ENCODE data around the gene FLII. TPM values are rescaled to one million over a fixed set of nuclear protein-coding genes. Genes with fewer than 3 reads are reported as not detected.
A peak's percentile ranks its signal among the peaks of the same experiment; 100 is the strongest.

Gene FLII
- polyA plus RNA-seq, 1 experiment, result 192 TPM

DNA sequence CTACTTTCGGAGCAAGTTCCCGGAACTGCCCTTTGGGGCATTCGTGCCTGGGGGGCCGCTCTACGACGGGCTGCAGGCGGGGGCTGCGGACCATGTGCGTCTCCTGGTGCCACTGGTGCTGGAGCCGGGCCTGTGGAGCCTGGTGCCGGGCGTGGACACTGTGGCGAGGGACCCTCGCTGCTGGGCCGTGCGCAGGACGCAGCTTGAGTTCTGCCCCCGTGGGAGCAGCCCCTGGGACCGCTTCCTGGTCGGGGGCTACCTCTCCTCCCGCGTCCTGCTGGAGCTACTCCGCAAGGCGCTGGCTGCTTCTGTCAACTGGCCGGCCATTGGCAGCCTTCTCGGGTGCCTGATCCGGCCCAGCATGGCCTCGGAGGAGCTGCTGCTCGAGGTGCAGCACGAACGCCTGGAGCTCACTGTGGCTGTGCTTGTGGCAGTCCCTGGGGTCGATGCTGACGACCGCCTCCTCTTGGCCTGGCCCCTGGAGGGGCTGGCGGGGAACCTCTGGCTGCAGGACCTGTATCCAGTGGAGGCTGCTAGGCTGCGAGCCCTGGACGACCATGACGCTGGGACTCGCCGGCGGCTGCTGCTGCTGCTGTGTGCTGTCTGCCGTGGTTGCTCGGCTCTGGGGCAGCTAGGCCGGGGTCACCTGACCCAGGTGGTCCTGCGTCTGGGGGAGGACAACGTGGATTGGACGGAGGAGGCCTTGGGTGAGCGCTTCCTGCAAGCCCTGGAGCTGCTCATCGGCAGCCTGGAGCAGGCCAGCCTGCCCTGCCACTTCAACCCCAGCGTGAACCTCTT is 5.5 kb upstream of the FLII start:
- CTCF ChIA-PET, result no interaction called here
- Histone ChIP-seq H3K27ac (ENCODE audit: low read depth, low read length) (no peak overlapping the region), H3K4me3 (ENCODE audit: low read depth, low read length) (no peak overlapping the region), H3K27me3 (ENCODE audit: control insufficient read depth, insufficient read depth, low read length) (no peaks in the 10 kb centered on the region), H3K9me3 (ENCODE audit: control insufficient read depth, insufficient read depth, low read length) (no peaks in the 10 kb centered on the region; the same call in 1 of the 2 replicates)
- POLR2A ChIA-PET, result no interaction called here
- no peak for DNase-seq (ENCODE audit: low read depth, low spot score)
- TF ChIP-seq, protein P1, sequence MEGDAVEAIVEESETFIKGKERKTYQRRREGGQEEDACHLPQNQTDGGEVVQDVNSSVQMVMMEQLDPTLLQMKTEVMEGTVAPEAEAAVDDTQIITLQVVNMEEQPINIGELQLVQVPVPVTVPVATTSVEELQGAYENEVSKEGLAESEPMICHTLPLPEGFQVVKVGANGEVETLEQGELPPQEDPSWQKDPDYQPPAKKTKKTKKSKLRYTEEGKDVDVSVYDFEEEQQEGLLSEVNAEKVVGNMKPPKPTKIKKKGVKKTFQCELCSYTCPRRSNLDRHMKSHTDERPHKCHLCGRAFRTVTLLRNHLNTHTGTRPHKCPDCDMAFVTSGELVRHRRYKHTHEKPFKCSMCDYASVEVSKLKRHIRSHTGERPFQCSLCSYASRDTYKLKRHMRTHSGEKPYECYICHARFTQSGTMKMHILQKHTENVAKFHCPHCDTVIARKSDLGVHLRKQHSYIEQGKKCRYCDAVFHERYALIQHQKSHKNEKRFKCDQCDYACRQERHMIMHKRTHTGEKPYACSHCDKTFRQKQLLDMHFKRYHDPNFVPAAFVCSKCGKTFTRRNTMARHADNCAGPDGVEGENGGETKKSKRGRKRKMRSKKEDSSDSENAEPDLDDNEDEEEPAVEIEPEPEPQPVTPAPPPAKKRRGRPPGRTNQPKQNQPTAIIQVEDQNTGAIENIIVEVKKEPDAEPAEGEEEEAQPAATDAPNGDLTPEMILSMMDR (IDR thresholded peaks at IDR 0.05; ENCODE audit: low read depth, low read length), result no peak

DNA sequence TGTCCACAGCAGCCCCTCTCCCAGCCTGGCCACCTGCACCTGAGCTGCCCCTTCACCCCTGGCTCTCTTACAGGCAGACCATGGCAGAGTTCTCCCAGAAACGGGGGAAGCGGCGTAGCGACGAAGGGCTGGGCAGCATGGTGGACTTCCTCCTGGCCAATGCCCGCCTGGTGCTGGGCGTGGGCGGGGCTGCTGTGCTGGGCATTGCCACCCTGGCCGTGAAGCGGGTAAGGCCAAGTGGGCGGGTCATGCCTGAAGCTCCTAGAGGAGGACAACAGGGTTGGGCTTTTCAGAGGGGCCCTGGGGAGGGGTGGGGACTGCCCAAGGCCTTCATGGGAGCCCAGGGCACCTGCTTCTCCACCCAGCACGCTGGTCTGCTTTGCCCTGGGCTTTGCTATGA is 4.1 kb upstream of the FLII start:
- Histone ChIP-seq H3K4me3 (ENCODE audit: low read depth, low read length) (no peak overlapping the region), H3K27me3 (ENCODE audit: control insufficient read depth, insufficient read depth, low read length) (no peaks in the 10 kb centered on the region), H3K27ac (ENCODE audit: low read depth, low read length) (no peak overlapping the region), H3K9me3 (ENCODE audit: control insufficient read depth, insufficient read depth, low read length) (no peaks in the 10 kb centered on the region; the same call in 1 of the 2 replicates)
- ChIA-PET POLR2A (no interaction called here), CTCF (no interaction called here)
- TF ChIP-seq, protein P1 (IDR thresholded peaks at IDR 0.05; ENCODE audit: low read depth, low read length), result no peak
- DNase-seq (ENCODE audit: low read depth, low spot score), result no peak

DNA sequence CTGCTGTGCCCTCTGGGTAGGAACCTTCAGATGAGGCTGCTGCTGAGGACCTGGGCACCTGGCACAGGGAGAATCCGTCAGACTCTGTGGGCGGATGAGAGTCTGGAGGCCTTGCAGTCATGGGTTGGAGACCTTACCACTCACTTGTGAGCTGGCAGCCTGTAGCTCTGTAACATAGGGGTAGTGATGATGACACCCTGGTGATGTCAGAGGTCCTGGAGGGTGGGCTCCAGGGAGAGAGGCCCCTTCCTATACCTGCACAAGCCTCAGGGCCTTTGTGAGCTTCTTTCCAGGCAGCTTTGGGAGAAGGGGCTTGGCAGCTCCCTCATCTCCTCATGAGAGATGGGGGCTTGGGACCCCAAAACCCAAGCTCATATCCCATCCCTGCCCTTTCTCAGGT is 3.6 kb upstream of the FLII start:
- TF ChIP-seq, protein P1 (IDR thresholded peaks at IDR 0.05; ENCODE audit: low read depth, low read length), result no peak
- no peaks in the 10 kb centered on the region for H3K27me3 ChIP-seq (ENCODE audit: control insufficient read depth, insufficient read depth, low read length)
- no peaks in the 10 kb centered on the region; the same call in 1 of the 2 replicates for H3K9me3 ChIP-seq (ENCODE audit: control insufficient read depth, insufficient read depth, low read length)
- DNase-seq (ENCODE audit: low read depth, low spot score), result no peak
- POLR2A ChIA-PET, result no interaction called here
- CTCF ChIA-PET, result no interaction called here
- H3K4me3 ChIP-seq (ENCODE audit: low read depth, low read length), result no peak overlapping the region
- H3K27ac ChIP-seq (ENCODE audit: low read depth, low read length), result no peak overlapping the region

DNA sequence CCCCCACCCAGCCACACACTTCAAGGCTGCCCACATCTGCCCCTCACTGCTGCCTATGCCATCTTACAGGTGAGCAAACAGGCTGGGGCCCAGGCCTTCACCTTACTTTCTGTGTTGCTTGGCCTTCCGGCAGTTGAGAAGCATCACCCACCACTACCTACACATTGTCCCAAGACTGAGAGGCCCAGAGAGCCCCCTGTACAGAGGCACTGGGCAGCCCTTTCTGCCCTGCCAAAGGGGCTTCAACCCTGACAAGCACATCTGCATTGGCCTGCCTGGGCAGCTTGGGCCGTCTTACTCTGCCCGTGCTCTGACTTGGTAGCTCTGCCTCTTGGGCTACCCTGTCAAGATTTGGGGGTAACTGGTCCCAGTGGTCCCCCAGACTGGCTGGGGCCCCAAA is 3.1 kb upstream of the FLII start:
- POLR2A ChIA-PET, result no interaction called here

DNA sequence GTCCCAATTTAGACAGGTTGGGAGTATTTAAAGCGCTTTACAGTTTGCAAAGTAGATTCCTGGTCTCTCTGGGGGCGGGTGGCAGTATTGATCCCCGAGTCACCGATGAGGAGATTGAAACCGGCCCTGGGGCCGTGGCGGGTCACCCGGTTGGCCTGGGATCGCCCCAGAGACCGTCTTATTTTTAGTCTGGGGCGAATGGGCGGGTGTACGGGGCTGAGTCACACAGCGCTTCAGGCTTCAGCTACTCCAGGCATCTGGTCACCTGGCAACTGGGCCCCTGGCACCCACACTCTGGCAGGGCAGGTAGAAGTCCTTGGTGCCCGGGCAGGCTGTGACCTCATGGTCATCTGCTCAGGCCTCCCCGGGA is 2.6 kb upstream of the FLII start:
- H3K27me3 ChIP-seq (ENCODE audit: control insufficient read depth, insufficient read depth, low read length), result no peaks in the 10 kb centered on the region

More for the DNA sequence above, 3.1 kb upstream of the FLII start:
- Histone ChIP-seq H3K4me3 (ENCODE audit: low read depth, low read length) (peak overlapping the region; percentile 83), H3K27me3 (ENCODE audit: control insufficient read depth, insufficient read depth, low read length) (no peaks in the 10 kb centered on the region), H3K9me3 (ENCODE audit: control insufficient read depth, insufficient read depth, low read length) (no peaks in the 10 kb centered on the region; the same call in 1 of the 2 replicates), H3K27ac (ENCODE audit: low read depth, low read length) (no peak overlapping the region)
- CTCF ChIA-PET, result no interaction called here
- DNase-seq (ENCODE audit: low read depth, low spot score), result no peak
- TF ChIP-seq, protein P1 (IDR thresholded peaks at IDR 0.05; ENCODE audit: low read depth, low read length), result no peak

More for the DNA sequence above, 2.6 kb upstream of the FLII start:
- TF ChIP-seq, protein P1 (IDR thresholded peaks at IDR 0.05; ENCODE audit: low read depth, low read length), result no peak
- ChIA-PET POLR2A (interaction anchor here (0.7 kb wide), 1 partner anchor 102 kb away, joined by 3 read pairs; no protein-coding TSS in a partner anchor), CTCF (no interaction called here)
- peak overlapping the region; percentile 83 for H3K4me3 ChIP-seq (ENCODE audit: low read depth, low read length)
- no peaks in the 10 kb centered on the region; the same call in 1 of the 2 replicates for H3K9me3 ChIP-seq (ENCODE audit: control insufficient read depth, insufficient read depth, low read length)
- peak overlapping the region; percentile 75 for H3K27ac ChIP-seq (ENCODE audit: low read depth, low read length)
- DNase-seq (ENCODE audit: low read depth, low spot score), result no peak

Data from AG04450 (cell line).